Hepatocyte (in vitro differentiated cells): ENCODE measurements around the gene PTPRT. TPM values are rescaled to one million over a fixed set of nuclear protein-coding genes. Genes with fewer than 3 reads are reported as not detected.

Experiments used
- DNase-seq: peaks from one replicate; pipeline ENCODE4 v3.0.0-alpha.2; 2016; ENCODE audit warnings: low spot score
- H2AFZ ChIP-seq: fragments of 200-600 bp; sonication (generic); 2 replicates; pipeline ENCODE4 v1.6.0; 2016; ENCODE audit warnings: antibody characterized with exemption, mild to moderate bottlenecking
- H3K27ac ChIP-seq: fragments of 200-600 bp; sonication (generic); 2 replicates; pipeline ENCODE4 v1.5.1; 2016; ENCODE audit warnings: mild to moderate bottlenecking
- H3K27me3 ChIP-seq: fragments of 200-600 bp; sonication (generic); 2 replicates; pipeline ENCODE4 v1.6.1; 2016
- H3K36me3 ChIP-seq: fragments of 200-600 bp; sonication (generic); replicated peaks from 2 replicates; pipeline ENCODE4 v1.5.1; 2016; ENCODE audit warnings: low read depth; ENCODE audit not compliant: insufficient read depth
- H3K4me1 ChIP-seq: fragments of 200-600 bp; sonication (generic); 2 replicates; pipeline ENCODE4 v1.5.1; 2016; ENCODE audit warnings: mild to moderate bottlenecking, moderate library complexity; ENCODE audit not compliant: insufficient read depth
- H3K4me2 ChIP-seq: fragments of 200-600 bp; sonication (generic); 2 replicates; pipeline ENCODE4 v1.6.0; 2016
- H3K4me3 ChIP-seq: fragments of 200-600 bp; sonication (generic); 2 replicates; pipeline ENCODE4 v1.5.1; 2016; ENCODE audit warnings: mild to moderate bottlenecking
- H3K79me2 ChIP-seq: fragments of 200-600 bp; sonication (generic); 2 replicates; pipeline ENCODE4 v1.6.0; 2017; ENCODE audit warnings: mild to moderate bottlenecking
- H3K9me2 ChIP-seq: fragments of 200-600 bp; sonication (generic); replicated peaks from 2 replicates; pipeline ENCODE4 v1.6.0; 2017; ENCODE audit warnings: mild to moderate bottlenecking; ENCODE audit not compliant: insufficient read depth
- H3K9me3 ChIP-seq: fragments of 200-600 bp; sonication (generic); 2 replicates; pipeline ENCODE4 v1.5.1; 2016; ENCODE audit warnings: low read depth, mild to moderate bottlenecking
- H4K20me1 ChIP-seq: fragments of 200-600 bp; sonication (generic); 2 replicates; pipeline ENCODE4 v1.6.0; 2016; ENCODE audit warnings: mild to moderate bottlenecking; ENCODE audit not compliant: insufficient read depth, poor library complexity, severe bottlenecking
- EZH2 ChIP-seq: fragments of 200-600 bp; sonication (generic); IDR thresholded peaks from 2 replicates; pipeline ENCODE4 v1.6.1; 2016; ENCODE audit warnings: antibody characterized with exemption, mild to moderate bottlenecking, borderline replicate concordance
- EZH2phosphoT487 ChIP-seq: fragments of 200-600 bp; sonication (generic); IDR thresholded peaks from one replicate; pipeline ENCODE4 v1.6.1; 2018; ENCODE audit warnings: antibody characterized with exemption, mild to moderate bottlenecking, low read depth, moderate library complexity; ENCODE audit not compliant: unreplicated experiment, severe bottlenecking
- WGBS: methylation state at CpG from one replicate; pipeline ENCODE4 v1.1.6; 2016; ENCODE audit warnings: low lambda C conversion rate; ENCODE audit errors: missing lambda C conversion rate; 5-methylcytosine and 5-hydroxymethylcytosine counted together
- polyA plus RNA-seq: library from polyadenylated mRNA; unstranded; fragments of >200 nt; fragmentation: Nextera tagmentation; extraction: Ambion mirVana; gene quantifications from 2 replicates; pipeline ENCODE4 v1.2.1, GENCODE V29; 2016
- total RNA-seq: library from RNA; depleted of rRNA; stranded (reverse); fragments of >200 nt; gene quantifications from 2 replicates; pipeline ENCODE4 v1.2.3, GENCODE V29; 2014
- TF ChIP-seq, protein P1 (sequence below): fragments of 200-600 bp; sonication (generic); IDR thresholded peaks from 2 replicates; pipeline ENCODE4 v1.5.1; 2016; ENCODE audit warnings: antibody characterized with exemption, mild to moderate bottlenecking; ENCODE audit not compliant: poor library complexity

The PTPRT gene
- total and polyA plus RNA-seq, 2 experiments from 2014 or later = 0.47 to 0.83 TPM

DNA sequence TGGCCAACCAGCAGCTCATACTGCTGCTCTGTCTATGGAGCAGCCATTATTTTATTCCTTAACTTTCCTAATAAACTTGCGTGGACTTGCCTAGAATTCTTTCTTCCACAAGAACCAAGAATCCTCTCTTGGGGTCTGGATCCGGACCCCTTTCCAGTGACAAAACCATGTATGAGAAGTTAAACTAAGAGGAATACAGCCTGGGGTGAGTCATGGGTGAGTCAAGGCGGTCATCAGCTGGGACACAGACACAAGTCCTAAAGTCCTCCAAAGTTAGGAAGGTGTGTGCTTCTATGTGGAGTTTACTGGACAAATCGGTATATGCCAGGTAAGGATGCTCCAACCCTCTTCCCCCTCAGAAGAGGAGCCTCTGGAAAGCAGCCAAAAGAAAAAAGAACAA is 881.5 kb downstream of the PTPRT start:
- WGBS = 92% methylated on average over 4 of the region's 4 CpGs
- no peak for DNase-seq
- no peaks in the 10 kb centered on the region for H3K4me1 ChIP-seq

DNA sequence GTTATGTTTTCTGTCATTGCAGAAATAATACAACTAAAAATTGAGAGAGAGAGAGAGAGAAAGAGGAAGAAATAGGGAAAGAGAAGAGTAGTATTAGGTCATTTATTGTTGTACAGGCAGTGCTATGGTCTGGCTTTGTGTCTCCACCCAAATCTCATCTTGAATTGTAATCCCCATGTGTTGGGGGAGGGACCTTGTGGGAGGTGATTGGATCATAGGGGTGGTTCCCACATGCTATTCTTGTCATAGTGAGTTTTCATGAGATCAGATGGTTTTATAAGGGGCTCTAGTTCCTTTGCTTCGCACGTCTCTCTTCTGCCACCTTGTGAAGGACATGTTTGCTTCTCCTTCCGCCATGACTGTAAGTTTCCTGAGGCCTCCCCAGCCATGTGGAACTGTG is 894.1 kb downstream of the PTPRT start:
- no peak overlapping the region for H3K27ac ChIP-seq
- no peak overlapping the region for H3K4me2 ChIP-seq
- no peaks in the 10 kb centered on the region for H3K79me2 ChIP-seq
- no peak for DNase-seq
- H3K27me3 ChIP-seq = no peaks in the 10 kb centered on the region
- H3K36me3 ChIP-seq = no peaks in the 10 kb centered on the region
- H4K20me1 ChIP-seq = no peaks in the 10 kb centered on the region
- WGBS = 66% methylated on average over 3 of the region's 3 CpGs
- no peak for TF ChIP-seq EZH2
- TF ChIP-seq, protein P1, sequence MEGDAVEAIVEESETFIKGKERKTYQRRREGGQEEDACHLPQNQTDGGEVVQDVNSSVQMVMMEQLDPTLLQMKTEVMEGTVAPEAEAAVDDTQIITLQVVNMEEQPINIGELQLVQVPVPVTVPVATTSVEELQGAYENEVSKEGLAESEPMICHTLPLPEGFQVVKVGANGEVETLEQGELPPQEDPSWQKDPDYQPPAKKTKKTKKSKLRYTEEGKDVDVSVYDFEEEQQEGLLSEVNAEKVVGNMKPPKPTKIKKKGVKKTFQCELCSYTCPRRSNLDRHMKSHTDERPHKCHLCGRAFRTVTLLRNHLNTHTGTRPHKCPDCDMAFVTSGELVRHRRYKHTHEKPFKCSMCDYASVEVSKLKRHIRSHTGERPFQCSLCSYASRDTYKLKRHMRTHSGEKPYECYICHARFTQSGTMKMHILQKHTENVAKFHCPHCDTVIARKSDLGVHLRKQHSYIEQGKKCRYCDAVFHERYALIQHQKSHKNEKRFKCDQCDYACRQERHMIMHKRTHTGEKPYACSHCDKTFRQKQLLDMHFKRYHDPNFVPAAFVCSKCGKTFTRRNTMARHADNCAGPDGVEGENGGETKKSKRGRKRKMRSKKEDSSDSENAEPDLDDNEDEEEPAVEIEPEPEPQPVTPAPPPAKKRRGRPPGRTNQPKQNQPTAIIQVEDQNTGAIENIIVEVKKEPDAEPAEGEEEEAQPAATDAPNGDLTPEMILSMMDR = no peak
- TF ChIP-seq EZH2phosphoT487 = no peak
- no peaks in the 10 kb centered on the region for H3K4me1 ChIP-seq
- H2AFZ ChIP-seq = no peak overlapping the region
- H3K9me2 ChIP-seq = no peaks in the 10 kb centered on the region
- H3K9me3 ChIP-seq = no peaks in the 10 kb centered on the region
- H3K4me3 ChIP-seq = no peak overlapping the region

More for the DNA sequence above, 881.5 kb downstream of the PTPRT start:
- Histone ChIP-seq H3K27me3 (no peaks in the 10 kb centered on the region), H3K4me3 (no peak overlapping the region), H3K27ac (no peak overlapping the region), H4K20me1 (no peaks in the 10 kb centered on the region), H3K4me2 (no peak overlapping the region), H3K36me3 (no peaks in the 10 kb centered on the region), H3K9me2 (no peaks in the 10 kb centered on the region), H2AFZ (no peak overlapping the region), H3K9me3 (no peaks in the 10 kb centered on the region), H3K79me2 (no peaks in the 10 kb centered on the region)
- TF ChIP-seq EZH2phosphoT487 (no peak), EZH2 (no peak)
- TF ChIP-seq, protein P1 = no peak

DNA sequence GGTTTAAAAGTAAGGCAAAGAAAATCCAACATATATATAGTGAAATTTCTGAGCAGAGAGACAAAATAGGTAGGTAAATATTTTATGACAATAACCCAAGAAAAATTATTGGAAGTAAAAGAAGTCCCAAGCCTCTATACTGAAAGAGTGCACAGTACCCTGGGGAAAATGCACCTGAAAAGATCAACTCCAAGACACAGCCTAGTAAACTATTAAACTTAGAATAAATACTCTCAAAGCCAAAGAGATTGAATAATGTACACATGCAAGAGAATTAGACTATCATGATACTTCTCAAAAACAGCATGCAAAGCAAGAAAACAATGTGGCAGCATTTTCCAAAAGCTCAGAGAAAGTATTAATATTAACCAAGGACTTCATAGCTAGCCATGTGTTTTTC is 894.7 kb downstream of the PTPRT start:
- H3K9me3 ChIP-seq = no peaks in the 10 kb centered on the region
- H3K27me3 ChIP-seq = no peaks in the 10 kb centered on the region
- no peak overlapping the region for H3K4me3 ChIP-seq
- no peak overlapping the region for H3K27ac ChIP-seq
- H3K9me2 ChIP-seq = no peaks in the 10 kb centered on the region
- TF ChIP-seq EZH2phosphoT487 (no peak), EZH2 (no peak)
- TF ChIP-seq, protein P1 = no peak
- H2AFZ ChIP-seq = no peak overlapping the region
- H3K4me2 ChIP-seq = no peak overlapping the region
- H3K4me1 ChIP-seq = no peaks in the 10 kb centered on the region
- no peak for DNase-seq
- H3K79me2 ChIP-seq = no peaks in the 10 kb centered on the region
- H3K36me3 ChIP-seq = no peaks in the 10 kb centered on the region
- no peaks in the 10 kb centered on the region for H4K20me1 ChIP-seq

DNA sequence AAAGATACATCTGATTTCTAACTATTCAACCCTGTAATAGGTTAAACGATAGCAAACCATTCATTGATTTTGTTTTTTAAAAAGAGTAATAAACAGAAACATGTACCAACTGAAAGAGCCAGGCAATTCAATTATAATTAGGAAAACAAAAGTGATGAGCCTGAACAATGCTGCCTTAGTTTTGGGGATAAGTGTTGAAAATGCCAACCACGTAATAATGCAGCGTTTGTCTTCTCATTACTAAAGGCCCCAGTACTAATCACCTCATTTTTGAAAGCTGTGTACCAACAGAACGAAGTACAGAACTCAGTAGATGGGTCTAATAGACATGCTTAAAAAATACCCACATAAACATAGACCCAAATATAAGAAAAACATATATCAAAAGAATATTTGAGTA is 907.9 kb downstream of the PTPRT start:
- Histone ChIP-seq H3K4me2 (no peak overlapping the region), H2AFZ (no peak overlapping the region), H3K4me3 (no peak overlapping the region), H3K36me3 (no peaks in the 10 kb centered on the region), H4K20me1 (no peaks in the 10 kb centered on the region), H3K9me2 (no peaks in the 10 kb centered on the region), H3K9me3 (no peaks in the 10 kb centered on the region), H3K79me2 (no peaks in the 10 kb centered on the region), H3K27me3 (no peaks in the 10 kb centered on the region), H3K27ac (no peak overlapping the region), H3K4me1 (no peaks in the 10 kb centered on the region)
- 85% methylated on average over 4 of the region's 4 CpGs for WGBS
- TF ChIP-seq EZH2phosphoT487 (no peak), EZH2 (no peak)
- TF ChIP-seq, protein P1 = no peak
- DNase-seq = no peak
